ENCODE measurements around the gene CDKN1C.

CDKN1C gene

DNA sequence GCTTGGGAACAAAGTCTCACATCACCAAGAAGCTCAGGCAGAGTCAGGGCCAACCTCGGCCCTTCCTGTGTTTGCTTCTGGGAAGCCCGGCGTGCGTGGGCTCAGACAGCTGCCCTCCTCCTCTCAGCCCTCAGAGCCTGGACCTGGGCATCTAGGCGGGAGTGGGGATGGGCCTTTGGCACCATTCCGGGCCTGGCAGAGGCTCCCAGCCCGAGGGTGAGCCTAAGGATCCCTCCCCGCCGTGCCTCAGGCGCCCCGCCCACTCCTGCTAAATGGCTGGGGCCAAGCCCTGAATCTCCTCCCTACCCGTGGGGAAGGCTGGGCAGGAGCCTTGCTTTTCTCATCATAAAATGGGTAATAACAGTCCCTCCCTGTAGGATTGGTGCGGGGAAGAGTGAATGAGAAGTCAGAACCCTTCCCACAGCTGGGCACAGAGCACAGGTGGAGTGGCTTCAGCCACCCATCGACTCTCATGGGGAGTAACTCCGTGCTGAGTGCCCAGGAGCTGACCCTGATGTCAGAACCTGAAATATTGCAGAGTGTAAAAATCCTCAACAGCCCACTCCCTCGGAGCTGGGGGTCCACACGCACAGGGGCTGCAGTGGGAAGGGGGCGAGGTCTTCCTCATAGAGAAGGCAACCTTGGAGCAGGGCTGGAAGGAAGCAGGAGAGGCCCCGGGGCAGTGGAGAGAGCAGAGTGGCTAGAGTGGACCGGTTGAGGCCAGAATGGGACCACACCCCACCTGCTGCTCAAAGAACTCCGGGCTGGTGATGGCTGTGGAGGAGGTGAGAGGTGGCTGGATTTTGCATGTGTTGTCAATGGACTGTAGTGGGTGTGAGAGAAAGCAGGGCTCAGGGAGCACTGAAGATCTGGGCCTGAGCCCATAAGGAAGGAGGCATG is 18.8 kb upstream of the CDKN1C start:
- TF ChIP-seq SPI1 (IDR thresholded peaks at IDR 0.05; ENCODE audit: borderline replicate concordance, low read depth) (no peak), POLR2AphosphoS5 (IDR thresholded peaks at IDR 0.05; ENCODE audit: low read depth) (no peak), GABPA (IDR thresholded peaks at IDR 0.05; ENCODE audit: low read depth) (no peak)
- TF ChIP-seq, protein P1, sequence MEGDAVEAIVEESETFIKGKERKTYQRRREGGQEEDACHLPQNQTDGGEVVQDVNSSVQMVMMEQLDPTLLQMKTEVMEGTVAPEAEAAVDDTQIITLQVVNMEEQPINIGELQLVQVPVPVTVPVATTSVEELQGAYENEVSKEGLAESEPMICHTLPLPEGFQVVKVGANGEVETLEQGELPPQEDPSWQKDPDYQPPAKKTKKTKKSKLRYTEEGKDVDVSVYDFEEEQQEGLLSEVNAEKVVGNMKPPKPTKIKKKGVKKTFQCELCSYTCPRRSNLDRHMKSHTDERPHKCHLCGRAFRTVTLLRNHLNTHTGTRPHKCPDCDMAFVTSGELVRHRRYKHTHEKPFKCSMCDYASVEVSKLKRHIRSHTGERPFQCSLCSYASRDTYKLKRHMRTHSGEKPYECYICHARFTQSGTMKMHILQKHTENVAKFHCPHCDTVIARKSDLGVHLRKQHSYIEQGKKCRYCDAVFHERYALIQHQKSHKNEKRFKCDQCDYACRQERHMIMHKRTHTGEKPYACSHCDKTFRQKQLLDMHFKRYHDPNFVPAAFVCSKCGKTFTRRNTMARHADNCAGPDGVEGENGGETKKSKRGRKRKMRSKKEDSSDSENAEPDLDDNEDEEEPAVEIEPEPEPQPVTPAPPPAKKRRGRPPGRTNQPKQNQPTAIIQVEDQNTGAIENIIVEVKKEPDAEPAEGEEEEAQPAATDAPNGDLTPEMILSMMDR (IDR thresholded peaks at IDR 0.05; ENCODE audit: insufficient read depth, low read length), result no peak
- TF ChIP-seq, protein P2, sequence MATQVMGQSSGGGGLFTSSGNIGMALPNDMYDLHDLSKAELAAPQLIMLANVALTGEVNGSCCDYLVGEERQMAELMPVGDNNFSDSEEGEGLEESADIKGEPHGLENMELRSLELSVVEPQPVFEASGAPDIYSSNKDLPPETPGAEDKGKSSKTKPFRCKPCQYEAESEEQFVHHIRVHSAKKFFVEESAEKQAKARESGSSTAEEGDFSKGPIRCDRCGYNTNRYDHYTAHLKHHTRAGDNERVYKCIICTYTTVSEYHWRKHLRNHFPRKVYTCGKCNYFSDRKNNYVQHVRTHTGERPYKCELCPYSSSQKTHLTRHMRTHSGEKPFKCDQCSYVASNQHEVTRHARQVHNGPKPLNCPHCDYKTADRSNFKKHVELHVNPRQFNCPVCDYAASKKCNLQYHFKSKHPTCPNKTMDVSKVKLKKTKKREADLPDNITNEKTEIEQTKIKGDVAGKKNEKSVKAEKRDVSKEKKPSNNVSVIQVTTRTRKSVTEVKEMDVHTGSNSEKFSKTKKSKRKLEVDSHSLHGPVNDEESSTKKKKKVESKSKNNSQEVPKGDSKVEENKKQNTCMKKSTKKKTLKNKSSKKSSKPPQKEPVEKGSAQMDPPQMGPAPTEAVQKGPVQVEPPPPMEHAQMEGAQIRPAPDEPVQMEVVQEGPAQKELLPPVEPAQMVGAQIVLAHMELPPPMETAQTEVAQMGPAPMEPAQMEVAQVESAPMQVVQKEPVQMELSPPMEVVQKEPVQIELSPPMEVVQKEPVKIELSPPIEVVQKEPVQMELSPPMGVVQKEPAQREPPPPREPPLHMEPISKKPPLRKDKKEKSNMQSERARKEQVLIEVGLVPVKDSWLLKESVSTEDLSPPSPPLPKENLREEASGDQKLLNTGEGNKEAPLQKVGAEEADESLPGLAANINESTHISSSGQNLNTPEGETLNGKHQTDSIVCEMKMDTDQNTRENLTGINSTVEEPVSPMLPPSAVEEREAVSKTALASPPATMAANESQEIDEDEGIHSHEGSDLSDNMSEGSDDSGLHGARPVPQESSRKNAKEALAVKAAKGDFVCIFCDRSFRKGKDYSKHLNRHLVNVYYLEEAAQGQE (IDR thresholded peaks at IDR 0.05; ENCODE audit: insufficient replicate concordance, low read depth), result no peak
- no peaks in the 10 kb centered on the region for H3K27me3 ChIP-seq (ENCODE audit: insufficient read depth, poor library complexity, severe bottlenecking)
- DNase-seq (ENCODE audit: low read depth in 1 of 2, low spot score in 1 of 2), result no peak
- no peak overlapping the region for H3K27ac ChIP-seq (replicated peaks)
- no peak overlapping the region for H3K4me3 ChIP-seq (replicated peaks; ENCODE audit: insufficient read depth, low read length)

DNA sequence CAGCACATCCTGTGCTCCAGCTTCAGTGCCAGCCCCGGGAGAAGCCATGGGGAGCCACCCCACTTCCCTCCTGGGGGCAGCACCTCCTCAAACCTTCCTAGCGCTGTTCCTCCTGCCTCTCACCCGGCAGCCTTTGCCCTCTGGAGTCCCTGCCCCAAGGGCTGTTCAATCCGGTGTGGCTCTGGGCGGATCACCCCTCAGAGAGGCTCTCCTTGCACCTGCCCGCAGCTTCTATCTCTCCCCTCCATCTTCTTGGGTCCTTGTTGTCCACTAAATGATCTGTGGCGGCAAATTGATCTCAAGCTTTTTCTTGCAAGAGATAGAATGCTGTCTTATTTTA is 18.1 kb upstream of the CDKN1C start:
- no peak overlapping the region for H3K4me3 ChIP-seq (replicated peaks; ENCODE audit: insufficient read depth, low read length)
- TF ChIP-seq, protein P1 (IDR thresholded peaks at IDR 0.05; ENCODE audit: insufficient read depth, low read length), result no peak
- TF ChIP-seq SPI1 (IDR thresholded peaks at IDR 0.05; ENCODE audit: borderline replicate concordance, low read depth), result peak; percentile 15; the same call in 1 of the 2 replicates
- H3K27ac ChIP-seq (replicated peaks), result no peak overlapping the region
- no peaks in the 10 kb centered on the region for H3K27me3 ChIP-seq (ENCODE audit: insufficient read depth, poor library complexity, severe bottlenecking)
- no peak for DNase-seq (ENCODE audit: low read depth in 1 of 2, low spot score in 1 of 2)

DNA sequence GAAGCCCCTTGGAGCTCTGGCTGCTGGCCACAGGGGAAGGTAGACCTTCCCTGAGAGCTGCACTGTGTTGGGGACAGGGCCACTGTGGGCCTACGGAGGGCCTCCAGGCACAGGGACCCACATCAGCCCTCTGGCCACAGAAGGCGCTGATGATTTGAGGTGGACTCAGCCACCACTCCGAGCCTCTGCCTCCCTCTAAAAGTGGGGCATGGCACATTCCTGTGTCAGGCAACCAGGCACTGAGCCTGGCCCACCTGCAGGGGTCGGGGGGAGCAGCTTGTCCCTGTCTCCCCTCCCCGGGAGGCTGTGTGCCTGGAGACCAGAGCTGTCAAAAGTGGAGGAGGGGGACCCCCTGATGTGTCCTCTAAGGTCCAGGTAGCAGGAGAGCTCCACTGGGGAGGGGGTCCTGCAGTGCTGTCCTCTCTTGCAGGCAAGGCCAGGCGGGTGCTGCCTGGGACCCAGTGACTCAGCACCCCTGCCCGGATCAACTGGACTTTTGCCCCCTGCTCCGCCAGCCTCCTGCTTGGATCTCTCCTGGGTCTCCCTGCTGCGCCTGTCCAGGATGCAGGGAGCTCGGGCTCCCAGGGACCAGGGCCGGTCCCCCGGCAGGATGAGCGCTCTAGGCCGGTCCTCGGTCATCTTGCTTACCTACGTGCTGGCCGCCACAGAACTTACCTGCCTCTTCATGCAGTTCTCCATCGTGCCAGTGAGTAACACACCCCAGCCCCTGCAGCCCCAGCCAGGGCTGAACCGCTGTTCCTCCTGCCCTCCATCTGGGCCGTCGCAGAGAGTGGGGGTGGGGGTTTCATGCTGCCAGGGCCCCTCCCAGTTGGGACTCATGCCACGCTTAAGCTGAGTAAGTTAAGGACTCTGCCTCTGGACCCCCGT is 17.5 kb upstream of the CDKN1C start:
- TF ChIP-seq POLR2AphosphoS5 (IDR thresholded peaks at IDR 0.05; ENCODE audit: low read depth), result no peak
- TF ChIP-seq SPI1 (IDR thresholded peaks at IDR 0.05; ENCODE audit: borderline replicate concordance, low read depth), result no peak
- TF ChIP-seq, protein P1 (IDR thresholded peaks at IDR 0.05; ENCODE audit: insufficient read depth, low read length), result no peak
- no peak for TF ChIP-seq GABPA (IDR thresholded peaks at IDR 0.05; ENCODE audit: low read depth)
- TF ChIP-seq, protein P2 (IDR thresholded peaks at IDR 0.05; ENCODE audit: insufficient replicate concordance, low read depth), result no peak
- Histone ChIP-seq H3K27me3 (ENCODE audit: insufficient read depth, poor library complexity, severe bottlenecking) (no peaks in the 10 kb centered on the region), H3K4me3 (replicated peaks; ENCODE audit: insufficient read depth, low read length) (peak overlapping the region; percentile 62), H3K27ac (replicated peaks) (peak overlapping the region; percentile 77)
- DNase-seq (ENCODE audit: low read depth in 1 of 2, low spot score in 1 of 2), result no peak
